ENCODE data around the gene SCT. TPM values are rescaled to one million over a fixed set of nuclear protein-coding genes. Genes with fewer than 3 reads are reported as not detected.
"Not testable (repeated sequence)": the region's sequence is repeated elsewhere in the genome, so short reads cannot be mapped to it uniquely, and the experiment has no call there.

The SCT gene
- polyA plus RNA-seq, 1 donor from 2014 or later, result not detected

- no peaks in the 10 kb centered on the region for H4K20me1 ChIP-seq (ENCODE audit: insufficient read depth)
- no peaks in the 10 kb centered on the region for H3F3A ChIP-seq (ENCODE audit: insufficient read depth, low read length, poor library complexity, severe bottlenecking)
- no peaks in the 10 kb centered on the region for H3K27me3 ChIP-seq (ENCODE audit: insufficient read depth, low read depth, low read length)
- no peaks in the 10 kb centered on the region for H3K9me3 ChIP-seq (ENCODE audit: low read length)
- H3K9ac ChIP-seq (ENCODE audit: low read length), result no peak overlapping the region
- no peaks in the 10 kb centered on the region for H3K79me2 ChIP-seq (replicated peaks; ENCODE audit: insufficient read depth, low read length)
- TF ChIP-seq REST (IDR thresholded peaks at IDR 0.05; ENCODE audit: borderline replicate concordance) (no peak), EP300 (conservative IDR thresholded peaks at IDR 0.05; ENCODE audit: poor library complexity, severe bottlenecking) (no peak)
- H3K27ac ChIP-seq (ENCODE audit: low read length), result no peak overlapping the region
- no peaks in the 10 kb centered on the region for H3K36me3 ChIP-seq (ENCODE audit: insufficient read depth, low read length)
- no peak overlapping the region for H2AFZ ChIP-seq (ENCODE audit: low read depth, low read length)
- H3K4me3 ChIP-seq (ENCODE audit: low read length), result no peak overlapping the region
- H3K9me2 ChIP-seq (ENCODE audit: insufficient read depth, low read length), result no peaks in the 10 kb centered on the region
- H3K4me2 ChIP-seq (ENCODE audit: low read length), result no peak overlapping the region
Measured at GRCh38 chr11:655036-655726, 28.2 kb upstream of the SCT start.

- H3K9me3 ChIP-seq (ENCODE audit: low read length); H3K79me2 ChIP-seq (replicated peaks; ENCODE audit: insufficient read depth, low read length): not testable (repeated sequence)
Measured at GRCh38 chr11:654444-654843, 27.5 kb upstream of the SCT start.

GRCh38 chr11:653837-654236, 26.9 kb upstream of the SCT start:
- TF ChIP-seq CTCF (IDR thresholded peaks at IDR 0.05; ENCODE audit: poor library complexity, severe bottlenecking) (no peak), EZH2 (IDR thresholded peaks at IDR 0.05; ENCODE audit: borderline replicate concordance, insufficient read depth, low read length, poor library complexity, severe bottlenecking) (no peak), MXI1 (conservative IDR thresholded peaks at IDR 0.05; ENCODE audit: poor library complexity, severe bottlenecking) (no peak), TAF1 (IDR thresholded peaks at IDR 0.05; ENCODE audit: low read depth) (no peak), REST (IDR thresholded peaks at IDR 0.05; ENCODE audit: borderline replicate concordance) (no peak), SMC3 (conservative IDR thresholded peaks at IDR 0.05; ENCODE audit: poor library complexity) (no peak), POLR2AphosphoS5 (IDR thresholded peaks at IDR 0.05) (no peak), RAD21 (conservative IDR thresholded peaks at IDR 0.05) (no peak), EP300 (conservative IDR thresholded peaks at IDR 0.05; ENCODE audit: poor library complexity, severe bottlenecking) (no peak)
- H3K27me3 ChIP-seq (ENCODE audit: insufficient read depth, low read depth, low read length), result no peaks in the 10 kb centered on the region
- no peaks in the 10 kb centered on the region for H4K20me1 ChIP-seq (ENCODE audit: insufficient read depth)
- H3K9me3 ChIP-seq (ENCODE audit: low read length), result no peaks in the 10 kb centered on the region
- no peak overlapping the region for H3K4me3 ChIP-seq (ENCODE audit: low read length)
- no peak overlapping the region for H3K27ac ChIP-seq (ENCODE audit: low read length)
- no peaks in the 10 kb centered on the region for H3K9me2 ChIP-seq (ENCODE audit: insufficient read depth, low read length)
- H3K36me3 ChIP-seq (ENCODE audit: insufficient read depth, low read length), result no peaks in the 10 kb centered on the region
- H3K79me2 ChIP-seq (replicated peaks; ENCODE audit: insufficient read depth, low read length), result no peaks in the 10 kb centered on the region
- H2AFZ ChIP-seq (ENCODE audit: low read depth, low read length), result no peak overlapping the region
- no peak overlapping the region for H3K4me2 ChIP-seq (ENCODE audit: low read length)
- H3K9ac ChIP-seq (ENCODE audit: low read length), result no peak overlapping the region
- no peaks in the 10 kb centered on the region for H3F3A ChIP-seq (ENCODE audit: insufficient read depth, low read length, poor library complexity, severe bottlenecking)

More at GRCh38 chr11:654444-654843, 27.5 kb upstream of the SCT start:
- H3F3A ChIP-seq (ENCODE audit: insufficient read depth, low read length, poor library complexity, severe bottlenecking); H3K4me3 ChIP-seq (ENCODE audit: low read length); H4K20me1 ChIP-seq (ENCODE audit: insufficient read depth); H3K36me3 ChIP-seq (ENCODE audit: insufficient read depth, low read length); H3K9ac ChIP-seq (ENCODE audit: low read length); H3K4me2 ChIP-seq (ENCODE audit: low read length); H3K27me3 ChIP-seq (ENCODE audit: insufficient read depth, low read depth, low read length); H3K27ac ChIP-seq (ENCODE audit: low read length); H3K9me2 ChIP-seq (ENCODE audit: insufficient read depth, low read length); H2AFZ ChIP-seq (ENCODE audit: low read depth, low read length): not testable (repeated sequence)

- not testable (repeated sequence) for H2AFZ ChIP-seq (ENCODE audit: low read depth, low read length); H3K9me2 ChIP-seq (ENCODE audit: insufficient read depth, low read length); H3F3A ChIP-seq (ENCODE audit: insufficient read depth, low read length, poor library complexity, severe bottlenecking); H3K9me3 ChIP-seq (ENCODE audit: low read length); H3K27me3 ChIP-seq (ENCODE audit: insufficient read depth, low read depth, low read length); H3K36me3 ChIP-seq (ENCODE audit: insufficient read depth, low read length); H3K79me2 ChIP-seq (replicated peaks; ENCODE audit: insufficient read depth, low read length); H3K4me3 ChIP-seq (ENCODE audit: low read length); H3K27ac ChIP-seq (ENCODE audit: low read length); H3K4me2 ChIP-seq (ENCODE audit: low read length); H3K9ac ChIP-seq (ENCODE audit: low read length); H4K20me1 ChIP-seq (ENCODE audit: insufficient read depth)
Measured at GRCh38 chr11:653136-653535, 26.2 kb upstream of the SCT start.

Data from neural cell (in vitro differentiated cells).